MCF 10A (cell line): ENCODE data around the gene PCARE. TPM values are rescaled to one million over a fixed set of nuclear protein-coding genes. Genes with fewer than 3 reads are reported as not detected.

Experiments
- BruUV-seq: library from RNA; stranded (reverse); fragments of 400-500 nt; replicated peaks from 2 replicates; lab custom pipeline; 2021; lab: Mats Ljungman, UMichigan
- CTCF ChIA-PET: fragments of 300-600 bp; sonication (Branson Sonifier 250); formaldehyde crosslinking; extraction: SDS; loops from one replicate; lab custom pipeline; 2021; ENCODE audit warnings: antibody characterized with exemption, inconsistent platforms; lab: Yijun Ruan, JAX
- POLR2A ChIA-PET: fragments of 300-600, 350-650 bp; sonication (Branson Sonifier 250); formaldehyde crosslinking; extraction: SDS; loops from one replicate; lab custom pipeline; 2020; ENCODE audit warnings: antibody characterized with exemption, inconsistent platforms; lab: Yijun Ruan, JAX
- DNase-seq: peaks from one replicate; pipeline ENCODE4 v3.0.0-alpha.2; 2018; ENCODE audit not compliant: unreplicated experiment
- H3K27ac Mint-ChIP-seq: one replicate; pipeline ENCODE4 v1.8.0; 2022; ENCODE audit warnings: mild to moderate bottlenecking, low read depth, mixed read lengths; ENCODE audit not compliant: unreplicated experiment
- H3K27me3 Mint-ChIP-seq: one replicate; pipeline ENCODE4 v1.8.0; 2022; ENCODE audit warnings: mixed read lengths; ENCODE audit not compliant: insufficient read depth, unreplicated experiment
- H3K36me3 Mint-ChIP-seq: one replicate; pipeline ENCODE4 v1.8.0; 2022; ENCODE audit warnings: mild to moderate bottlenecking, moderate library complexity, mixed read lengths; ENCODE audit not compliant: insufficient read depth, unreplicated experiment
- H3K4me1 Mint-ChIP-seq: one replicate; pipeline ENCODE4 v1.8.0; 2022; ENCODE audit warnings: mixed read lengths; ENCODE audit not compliant: insufficient read depth, unreplicated experiment
- H3K4me3 Mint-ChIP-seq: one replicate; pipeline ENCODE4 v1.8.0; 2022; ENCODE audit warnings: mild to moderate bottlenecking, moderate library complexity, mixed read lengths; ENCODE audit not compliant: unreplicated experiment
- H3K9me3 Mint-ChIP-seq: one replicate; pipeline ENCODE4 v1.8.0; 2022; ENCODE audit warnings: mixed read lengths; ENCODE audit not compliant: unreplicated experiment
- CTCF ChIP-seq: fragments of 200-600 bp; IDR thresholded peaks from one replicate; pipeline ENCODE4 v1.8.0; 2022; ENCODE audit warnings: antibody characterized with exemption, mild to moderate bottlenecking; ENCODE audit not compliant: unreplicated experiment
- intact Hi-C: fragments of 100-400 bp; cut with micrococcal nuclease; formaldehyde crosslinking; loops from 2 replicates; pipeline ENCODE4 v1.14.1; 2022
- total RNA-seq: library from RNA; stranded (reverse); gene quantifications from 2 replicates; pipeline ENCODE4 v1.2.3, GENCODE V29; 2022

PCARE gene
- total RNA-seq, 1 experiment from 2014 or later = not detected

DNA sequence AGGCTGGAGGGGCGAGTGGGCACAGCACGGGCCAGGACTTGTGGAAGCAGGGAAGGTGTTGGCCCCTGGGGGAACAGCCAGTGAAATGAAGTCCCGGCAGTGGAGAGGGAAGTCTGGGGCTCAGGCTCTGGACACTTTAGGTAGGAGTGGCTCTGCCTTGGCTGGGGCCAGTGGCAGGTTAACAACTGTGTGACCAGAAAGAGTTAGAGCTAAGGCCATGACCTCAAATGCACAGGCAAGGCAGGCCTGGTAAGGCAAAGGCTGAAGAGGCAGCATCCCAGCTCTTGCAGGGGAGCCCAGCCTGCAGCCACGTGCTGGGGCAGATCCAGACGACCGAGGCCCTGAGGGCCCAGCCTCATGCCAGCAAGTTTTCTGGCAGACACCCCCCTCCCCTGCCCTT lies 21.5 kb downstream of the PCARE start:
- TF ChIP-seq CTCF = no peak
- CTCF ChIA-PET = interaction anchor here (0.6 to 2.2 kb wide), 12 partner anchors 9 to 972 kb away, joined by 3 to 16 read pairs (median 5); no protein-coding TSS in a partner anchor
- DNase-seq = no peak
- intact Hi-C loops = no loop called here
- H3K4me1 Mint-ChIP-seq = peaks cover 18% of the 10 kb centered on the region
- H3K27me3 Mint-ChIP-seq = no peaks in the 10 kb centered on the region
- no peaks in the 10 kb centered on the region for H3K9me3 Mint-ChIP-seq
- POLR2A ChIA-PET = interaction anchor here (0.6 to 2.2 kb wide), 3 partner anchors 11 to 56 kb away, joined by 3 to 9 read pairs (median 4); no protein-coding TSS in a partner anchor
- no peak overlapping the region for H3K4me3 Mint-ChIP-seq
- H3K27ac Mint-ChIP-seq = no peak overlapping the region
- no TSS peak for BruUV-seq
- no peaks in the 10 kb centered on the region for H3K36me3 Mint-ChIP-seq

- TF ChIP-seq CTCF = no peak
- CTCF ChIA-PET = interaction anchor here (0.5 to 2.0 kb wide), 4 partner anchors 9 to 174 kb away, joined by 3 to 10 read pairs (median 4); no protein-coding TSS in a partner anchor
- Mint-ChIP-seq H3K36me3 (no peaks in the 10 kb centered on the region), H3K27me3 (no peaks in the 10 kb centered on the region), H3K4me3 (no peak overlapping the region), H3K4me1 (peaks cover 18% of the 10 kb centered on the region), H3K9me3 (no peaks in the 10 kb centered on the region), H3K27ac (no peak overlapping the region)
- no TSS peak for BruUV-seq
- POLR2A ChIA-PET = no interaction called here
- intact Hi-C loops = no loop called here
- no peak for DNase-seq
These were observed 22.6 kb downstream of the PCARE start for GRCh38 chr2:29051730-29052129.

DNA sequence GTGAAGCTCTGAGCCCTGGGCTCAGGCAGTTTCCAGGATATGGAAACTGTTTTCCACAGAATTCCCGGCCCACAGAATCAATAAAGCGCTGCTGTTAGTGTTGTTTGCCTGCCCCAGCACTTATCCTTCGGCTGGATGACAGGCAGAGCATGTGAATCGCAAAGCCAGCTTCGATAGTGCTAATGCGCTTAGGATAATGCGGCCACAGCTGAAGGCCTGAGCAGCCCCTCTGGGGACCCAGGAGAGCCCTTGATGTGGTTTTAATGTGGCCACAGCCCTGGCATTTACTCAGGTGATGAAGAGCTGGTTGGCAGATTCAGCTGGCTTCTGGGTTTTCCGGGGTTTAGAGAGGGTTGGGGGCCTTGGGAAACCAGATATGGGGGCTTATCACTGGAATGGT lies 23.7 kb downstream of the PCARE start:
- DNase-seq = no peak
- Mint-ChIP-seq H3K27me3 (no peaks in the 10 kb centered on the region), H3K9me3 (no peaks in the 10 kb centered on the region), H3K36me3 (no peaks in the 10 kb centered on the region), H3K4me3 (no peak overlapping the region), H3K4me1 (peaks cover 18% of the 10 kb centered on the region), H3K27ac (no peak overlapping the region)
- intact Hi-C loops = no loop called here
- BruUV-seq = no TSS peak
- POLR2A ChIA-PET = interaction anchor here (1.0 kb wide), 1 partner anchor 12 kb away, joined by 3 read pairs; no protein-coding TSS in a partner anchor
- TF ChIP-seq CTCF = no peak
- CTCF ChIA-PET = interaction anchor here (0.9 kb wide), 1 partner anchor 92 kb away, joined by 5 read pairs; no protein-coding TSS in a partner anchor

GRCh38 chr2:29047083-29047845 lies 27.1 kb downstream of the PCARE start:
- Mint-ChIP-seq H3K36me3 (no peaks in the 10 kb centered on the region), H3K27ac (no peak overlapping the region), H3K9me3 (no peaks in the 10 kb centered on the region), H3K4me1 (no peaks in the 10 kb centered on the region), H3K27me3 (no peaks in the 10 kb centered on the region), H3K4me3 (no peak overlapping the region)
- no peak for TF ChIP-seq CTCF
- BruUV-seq = no TSS peak
- intact Hi-C loops = no loop called here
- no peak for DNase-seq
- CTCF ChIA-PET = interaction anchor here (0.6 to 0.7 kb wide), 3 partner anchors 8 to 761 kb away, joined by 3 to 4 read pairs (median 3); no protein-coding TSS in a partner anchor
- POLR2A ChIA-PET = no interaction called here
